HepG2 (cell line): Measurements from ENCODE around the gene CPNE4. TPM values are rescaled to one million over a fixed set of nuclear protein-coding genes. Genes with fewer than 3 reads are reported as not detected.

Source experiments
- ATAC-seq: fragments of 200-7000 bp; cut with Tn5 transposase; 3 replicates; pipeline ENCODE4 v1.9.1; 2020; ENCODE audit warnings: mild to moderate bottlenecking, moderate library complexity
- BruUV-seq: library from RNA; stranded (reverse); fragments of 400-500 nt; replicated peaks from 2 replicates; lab custom pipeline; 2021; lab: Mats Ljungman, UMichigan
- CTCF ChIA-PET: fragments of 300-600 bp; formaldehyde crosslinking; extraction: SDS; loops from one replicate; lab custom pipeline; 2021; ENCODE audit warnings: low total read pairs, inconsistent platforms, low intra/inter-chr PET ratio; lab: Yijun Ruan, JAX
- POLR2A ChIA-PET: fragments of 350-600 bp; sonication (Branson Sonifier 250); formaldehyde crosslinking; loops from one replicate; lab custom pipeline; 2020; ENCODE audit warnings: antibody characterized with exemption, inconsistent platforms; lab: Yijun Ruan, JAX
- DNase-seq: peaks from one replicate; pipeline ENCODE4 v3.0.0-alpha.2; 2015; ENCODE audit warnings: low spot score
- FAIRE-seq: peaks from 3 replicates; lab custom pipeline; 2011; peaks lifted over from hg19 to GRCh38; lab: Jason Lieb, UNC
- H2AFZ ChIP-seq: one replicate; pipeline ENCODE4 v1.6.1; 2011; ENCODE audit warnings: low read length, inconsistent platforms
- H3K27ac ChIP-seq: fragments of 300-600 bp; 3 replicates; pipeline ENCODE4 v1.8.0; 2011; ENCODE audit warnings: mixed run types, mild to moderate bottlenecking, mixed read lengths, low read length, inconsistent platforms; ENCODE audit not compliant: insufficient read depth; ENCODE audit errors: extremely low read length
- H3K27me3 ChIP-seq, 2 experiments: fragments of 200-600 bp in 1 of 2; 2 replicates in 1 of 2; 3 replicates in 1 of 2; pipeline versions ENCODE4 v1.6.0 to v1.8.0; 2011; ENCODE audit warnings: low read length in 2 of 2, mild to moderate bottlenecking in 2 of 2, moderate library complexity in 2 of 2, inconsistent platforms in 1 of 2; ENCODE audit not compliant: insufficient read depth in 2 of 2, control insufficient read depth in 1 of 2
- H3K36me3 ChIP-seq, 2 experiments: fragments of 200-600 bp in 1 of 2; replicated peaks in 1 of 2; 2 replicates in 1 of 2; 3 replicates in 1 of 2; pipeline versions ENCODE4 v1.5.1 to v1.8.0; 2011; ENCODE audit warnings: low read length in 2 of 2, inconsistent platforms in 1 of 2; ENCODE audit not compliant: insufficient read depth in 2 of 2, control insufficient read depth in 1 of 2
- H3K4me1 ChIP-seq: 2 replicates; pipeline ENCODE4 v1.5.1; 2012; ENCODE audit warnings: low read length, inconsistent platforms; ENCODE audit not compliant: insufficient read depth
- H3K4me2 ChIP-seq: 2 replicates; pipeline ENCODE4 v1.6.0; 2011; ENCODE audit warnings: low read depth, low read length, inconsistent platforms
- H3K4me3 ChIP-seq, 3 experiments: fragments of 200-600 bp in 1 of 3; sonication (generic), shearing (Covaris generic) in 1 of 3; replicated peaks in 1 of 3; 2 replicates each; pipeline ENCODE4 v1.5.1; 2011 to 2016; ENCODE audit warnings: low read length in 3 of 3, inconsistent platforms in 2 of 3, low read depth in 2 of 3, mild to moderate bottlenecking in 2 of 3, control low read depth in 1 of 3, mixed read lengths in 1 of 3; ENCODE audit not compliant: insufficient read depth in 1 of 3
- H3K79me2 ChIP-seq: one replicate; pipeline ENCODE4 v1.6.1; 2011; ENCODE audit warnings: low read length, inconsistent platforms; ENCODE audit not compliant: insufficient read depth
- H3K9ac ChIP-seq: 2 replicates; pipeline ENCODE4 v1.6.0; 2011; ENCODE audit warnings: mild to moderate bottlenecking, low read depth, low read length, inconsistent platforms; ENCODE audit not compliant: insufficient read depth
- H3K9me3 ChIP-seq: 2 replicates; pipeline ENCODE4 v1.5.1; 2012; ENCODE audit warnings: mild to moderate bottlenecking, low read length
- H4K20me1 ChIP-seq: 2 replicates; pipeline ENCODE4 v1.6.0; 2011; ENCODE audit warnings: inconsistent platforms, mild to moderate bottlenecking, low read length, moderate library complexity; ENCODE audit not compliant: insufficient read depth
- KDM5A ChIP-seq: fragments of 200-600 bp; sonication (generic); IDR thresholded peaks from 2 replicates; pipeline ENCODE4 v1.7.0; 2018; ENCODE audit warnings: antibody characterized with exemption, mild to moderate bottlenecking, low read length, borderline replicate concordance
- LRRFIP1 ChIP-seq: sonication (generic); formaldehyde crosslinking; conservative IDR thresholded peaks from 2 replicates; pipeline ENCODE4 v1.4.0; 2020; ENCODE audit warnings: missing genetic modification reagents
- MIXL1 ChIP-seq: IDR thresholded peaks from 2 replicates; pipeline ENCODE4 v1.6.1; 2016
- NCOR1 ChIP-seq: fragments of 200-600 bp; sonication (generic); IDR thresholded peaks from 2 replicates; pipeline ENCODE4 v1.7.0; 2017; ENCODE audit warnings: antibody characterized with exemption, low read length, borderline replicate concordance
- PHF5A ChIP-seq: IDR thresholded peaks from one replicate; pipeline ENCODE4 v1.6.1; 2018; ENCODE audit warnings: low read depth, missing genetic modification reagents; ENCODE audit not compliant: unreplicated experiment
- REST ChIP-seq, 2 experiments: IDR thresholded peaks; 2 replicates each; pipeline ENCODE4 v1.6.1; 2011 to 2012; ENCODE audit warnings: low read length in 2 of 2, borderline replicate concordance in 1 of 2, low read depth in 1 of 2, mild to moderate bottlenecking in 1 of 2, moderate library complexity in 1 of 2
- SIX1 ChIP-seq: sonication (generic); formaldehyde crosslinking; IDR thresholded peaks from 2 replicates; pipeline ENCODE4 v1.4.0; 2020; ENCODE audit warnings: missing genetic modification reagents, borderline replicate concordance
- SP5 ChIP-seq: IDR thresholded peaks from 2 replicates; pipeline ENCODE4 v1.6.1; 2016; ENCODE audit warnings: low read depth, borderline replicate concordance
- STAG1 ChIP-seq: sonication (generic); formaldehyde crosslinking; IDR thresholded peaks from 2 replicates; pipeline ENCODE4 v1.4.0; 2020; ENCODE audit warnings: missing genetic modification reagents
- ZBTB1 ChIP-seq: sonication (generic); formaldehyde crosslinking; IDR thresholded peaks from 2 replicates; pipeline ENCODE4 v1.4.0; 2020; ENCODE audit warnings: missing genetic modification reagents, borderline replicate concordance
- ZNF282 ChIP-seq: fragments of 450-650 bp; IDR thresholded peaks from 2 replicates; pipeline ENCODE4 v1.6.1; 2018; ENCODE audit not compliant: partially characterized antibody
- ZNF292 ChIP-seq: sonication (generic); formaldehyde crosslinking; IDR thresholded peaks from 2 replicates; pipeline ENCODE4 v1.8.1; 2022; ENCODE audit warnings: mild to moderate bottlenecking, low read depth, missing genetic modification reagents, borderline replicate concordance
- ZNF33B ChIP-seq: sonication (generic); formaldehyde crosslinking; IDR thresholded peaks from 2 replicates; pipeline ENCODE4 v1.5.1; 2020; ENCODE audit warnings: mild to moderate bottlenecking, missing genetic modification reagents
- ZNF562 ChIP-seq: sonication (generic); formaldehyde crosslinking; IDR thresholded peaks from 2 replicates; pipeline ENCODE4 v1.8.0; 2022; ENCODE audit warnings: missing genetic modification reagents, borderline replicate concordance
- ZNF589 ChIP-seq: sonication (generic); formaldehyde crosslinking; conservative IDR thresholded peaks from 2 replicates; pipeline ENCODE4 v1.8.0; 2022; ENCODE audit warnings: mild to moderate bottlenecking, moderate library complexity, missing genetic modification reagents
- ZNF672 ChIP-seq: sonication (generic); formaldehyde crosslinking; IDR thresholded peaks from 2 replicates; pipeline ENCODE4 v1.8.1; 2022; ENCODE audit warnings: missing genetic modification reagents
- ZNF713 ChIP-seq: sonication (generic); formaldehyde crosslinking; IDR thresholded peaks from 2 replicates; pipeline ENCODE4 v1.4.0; 2020; ENCODE audit warnings: mild to moderate bottlenecking, missing genetic modification reagents
- ZNF790 ChIP-seq: sonication (generic); formaldehyde crosslinking; IDR thresholded peaks from 2 replicates; pipeline ENCODE4 v1.8.0; 2022; ENCODE audit warnings: missing genetic modification reagents, mild to moderate bottlenecking, borderline replicate concordance
- WGBS: methylation state at CpG from one replicate; pipeline ENCODE4 v1.1.6; 2017; ENCODE audit warnings: low lambda C conversion rate; 5-methylcytosine and 5-hydroxymethylcytosine counted together
- in situ Hi-C: cut with HindIII; loops from 2 replicates; pipeline ENCODE4 v1.10.0; 2017; ENCODE audit warnings: low pct_unique_long_range_greater_than_20kb; ENCODE audit not compliant: extremely low pct_ligation_motif_present
- intact Hi-C: fragments of 100-400 bp; cut with micrococcal nuclease; formaldehyde crosslinking; loops from one replicate; pipeline ENCODE4 v1.10.0; 2022; ENCODE audit not compliant: unreplicated experiment
- polyA plus RNA-seq, 8 experiments: library from polyadenylated mRNA; depleted of rRNA in 3 of 8; stranded (reverse) in 7 of 8; unstranded in 1 of 8; fragments of >200 nt; fragmentation: Illumina TruSeq in 4 of 8; extraction: Trizol in 4 of 8; gene quantifications; 2 replicates each; pipeline versions ENCODE4 v1.2.1 to v1.2.3, GENCODE V29; 2011 to 2016; ENCODE audit warnings: low read depth in 4 of 8, missing spikeins in 1 of 8, mixed read lengths in 1 of 8; ENCODE audit not compliant: insufficient read depth in 1 of 8
- total RNA-seq, 5 experiments: library from RNA; depleted of rRNA; stranded (reverse); fragments of >200 nt; fragmentation: Illumina TruSeq; extraction: Trizol; gene quantifications; 2 replicates each; pipeline ENCODE4 v1.2.3, GENCODE V29; 2016; ENCODE audit warnings: low read depth in 1 of 5

The CPNE4 gene
- total and polyA plus RNA-seq, 2 of the 13 experiments (the other 11 are each of a cell fraction or from before 2014, with no cell fraction given), result not detected

- DNase-seq (no peak), ATAC-seq (no peak), FAIRE-seq (no peak)
- Histone ChIP-seq H3K36me3 (no peaks in the 10 kb centered on the region), H3K4me2 (no peak overlapping the region), H3K27ac (no peak overlapping the region), H3K79me2 (no peaks in the 10 kb centered on the region), H2AFZ (no peak overlapping the region), H3K4me1 (no peaks in the 10 kb centered on the region), H3K4me3 (no peak overlapping the region), H3K27me3 (no peaks in the 10 kb centered on the region), H3K9me3 (no peaks in the 10 kb centered on the region), H4K20me1 (no peaks in the 10 kb centered on the region), H3K9ac (no peak overlapping the region)
- TF ChIP-seq PHF5A (CRISPR knock-in tag) (no peak), ZNF790 (CRISPR knock-in tag) (no peak), ZNF33B (CRISPR knock-in tag) (no peak), ZBTB1 (CRISPR knock-in tag) (no peak), SP5 (CRISPR knock-in tag) (no peak), ZNF562 (no peak), NCOR1 (no peak), ZNF292 (CRISPR knock-in tag) (no peak), REST (IDR thresholded peaks at IDR 0.05; ENCODE audit: borderline replicate concordance in 1 of 2, low read depth in 1 of 2, low read length in 2 of 2) (no peak), ZNF672 (CRISPR knock-in tag) (no peak), ZNF589 (CRISPR knock-in tag) (no peak), MIXL1 (CRISPR knock-in tag) (no peak), KDM5A (no peak), ZNF713 (CRISPR knock-in tag) (no peak), SIX1 (no peak), LRRFIP1 (CRISPR knock-in tag) (no peak), ZNF282 (no peak), STAG1 (no peak)
- intact Hi-C loops (no loop called here), in situ Hi-C loops (no loop called here)
- 43% methylated on average over 3 of the region's 3 CpGs for WGBS
- ChIA-PET CTCF (no interaction called here), POLR2A (no interaction called here)
- BruUV-seq, result no TSS peak
These were observed 139.0 kb downstream of the CPNE4 start for GRCh38 chr3:131895766-131896165.
